GM13976 (cell line): ENCODE measurements around the gene RIT2.

Source experiments
- DNase-seq: peaks from one replicate; pipeline ENCODE4 v3.0.0; 2012; ENCODE audit warnings: low spot score
- in situ Hi-C: fragments of 300-500 bp; cut with MboI; formaldehyde crosslinking; loops from one replicate; pipeline ENCODE4 v1.12.0; 2022; ENCODE audit warnings: low sequenced_read_pairs, mixed read lengths, inconsistent platforms; ENCODE audit not compliant: unreplicated experiment
- TF ChIP-seq, protein P1 (sequence below): IDR thresholded peaks from 2 replicates; pipeline ENCODE4 v1.5.1; 2012; ENCODE audit warnings: borderline replicate concordance, mild to moderate bottlenecking; ENCODE audit not compliant: insufficient read depth; ENCODE audit errors: extremely low read depth, missing control alignments, control extremely low read depth

RIT2 gene

DNA sequence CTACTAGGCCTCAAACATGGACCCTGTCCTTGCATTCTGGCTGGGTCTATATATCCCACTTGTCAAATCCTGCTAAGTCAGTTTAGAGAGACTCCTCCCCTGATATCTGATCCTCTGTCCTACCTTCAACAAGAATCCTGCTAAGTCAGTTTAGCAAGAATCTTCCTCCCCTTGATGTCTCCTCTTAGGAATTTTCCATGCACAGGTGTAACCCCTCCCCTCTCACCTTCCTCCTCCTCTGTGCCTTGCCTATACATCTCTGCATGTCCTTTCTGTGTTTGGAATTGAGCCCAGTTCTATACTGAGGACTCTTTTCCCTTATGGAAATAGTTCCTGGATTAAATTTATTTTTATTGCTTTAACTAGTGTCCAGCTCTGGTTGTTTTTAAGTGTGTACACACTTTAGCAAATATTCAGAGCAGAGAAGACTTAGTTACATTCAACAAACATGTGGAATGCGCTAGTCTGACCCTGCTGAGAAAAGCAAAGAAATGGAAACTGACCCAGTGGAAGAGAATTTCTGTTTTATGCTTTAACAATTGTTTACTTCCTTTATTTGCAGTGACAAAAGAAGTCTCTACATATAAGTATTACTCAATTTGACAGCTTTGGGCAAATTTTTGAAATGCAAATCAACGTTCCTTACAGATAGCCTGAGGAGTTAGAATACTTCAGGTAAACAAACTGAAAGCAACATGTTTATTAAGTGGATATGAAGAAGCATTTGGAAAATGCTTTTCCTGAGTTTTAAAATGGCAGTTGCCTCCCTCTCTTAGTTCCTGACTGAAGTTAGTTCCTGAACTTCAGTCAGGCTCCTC lies 80.6 kb downstream of the RIT2 start:
- TF ChIP-seq, protein P1, sequence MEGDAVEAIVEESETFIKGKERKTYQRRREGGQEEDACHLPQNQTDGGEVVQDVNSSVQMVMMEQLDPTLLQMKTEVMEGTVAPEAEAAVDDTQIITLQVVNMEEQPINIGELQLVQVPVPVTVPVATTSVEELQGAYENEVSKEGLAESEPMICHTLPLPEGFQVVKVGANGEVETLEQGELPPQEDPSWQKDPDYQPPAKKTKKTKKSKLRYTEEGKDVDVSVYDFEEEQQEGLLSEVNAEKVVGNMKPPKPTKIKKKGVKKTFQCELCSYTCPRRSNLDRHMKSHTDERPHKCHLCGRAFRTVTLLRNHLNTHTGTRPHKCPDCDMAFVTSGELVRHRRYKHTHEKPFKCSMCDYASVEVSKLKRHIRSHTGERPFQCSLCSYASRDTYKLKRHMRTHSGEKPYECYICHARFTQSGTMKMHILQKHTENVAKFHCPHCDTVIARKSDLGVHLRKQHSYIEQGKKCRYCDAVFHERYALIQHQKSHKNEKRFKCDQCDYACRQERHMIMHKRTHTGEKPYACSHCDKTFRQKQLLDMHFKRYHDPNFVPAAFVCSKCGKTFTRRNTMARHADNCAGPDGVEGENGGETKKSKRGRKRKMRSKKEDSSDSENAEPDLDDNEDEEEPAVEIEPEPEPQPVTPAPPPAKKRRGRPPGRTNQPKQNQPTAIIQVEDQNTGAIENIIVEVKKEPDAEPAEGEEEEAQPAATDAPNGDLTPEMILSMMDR = no peak
- DNase-seq = no peak
- in situ Hi-C loops = no loop called here

DNA sequence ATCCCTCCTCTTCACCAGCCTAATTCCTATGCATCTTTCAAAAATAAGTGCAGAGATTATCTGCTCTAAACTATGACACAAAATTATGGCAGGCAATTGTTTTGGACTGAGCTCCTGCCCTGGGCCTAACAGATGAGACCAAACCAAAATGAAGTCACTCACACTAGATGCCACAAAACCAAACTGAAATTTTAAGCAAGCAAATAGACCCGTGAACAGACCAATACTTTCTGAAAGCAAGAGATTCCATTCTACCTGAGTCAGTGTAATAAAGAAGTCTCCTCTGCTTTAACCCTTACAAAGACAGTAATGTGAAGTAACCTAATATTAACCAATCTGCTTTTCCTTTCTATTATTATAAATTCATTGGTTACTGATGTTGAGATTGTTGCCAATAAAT lies 84.3 kb downstream of the RIT2 start:
- TF ChIP-seq, protein P1 = no peak
- in situ Hi-C loops = no loop called here
- no peak for DNase-seq

DNA sequence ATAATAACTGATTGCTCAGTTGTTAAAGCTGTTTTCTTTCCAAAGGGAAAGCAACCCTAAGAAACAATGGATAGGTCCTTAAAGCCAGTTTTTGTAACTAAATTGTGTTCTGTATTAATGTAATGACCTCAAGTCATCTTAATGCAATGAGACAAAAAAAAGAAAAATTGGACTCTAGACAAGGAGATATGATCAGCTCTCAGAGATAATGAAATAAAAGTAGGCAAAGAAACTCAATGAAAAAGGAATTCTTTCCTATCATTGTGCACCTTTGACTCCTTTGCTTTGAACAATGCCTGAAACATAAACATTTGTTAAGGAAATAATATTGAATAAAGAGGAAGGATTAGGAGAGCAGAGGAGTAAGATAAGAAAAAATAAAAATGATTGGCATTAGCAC lies 86.1 kb downstream of the RIT2 start:
- DNase-seq = no peak
- in situ Hi-C loops = no loop called here
- TF ChIP-seq, protein P1 = no peak

DNA sequence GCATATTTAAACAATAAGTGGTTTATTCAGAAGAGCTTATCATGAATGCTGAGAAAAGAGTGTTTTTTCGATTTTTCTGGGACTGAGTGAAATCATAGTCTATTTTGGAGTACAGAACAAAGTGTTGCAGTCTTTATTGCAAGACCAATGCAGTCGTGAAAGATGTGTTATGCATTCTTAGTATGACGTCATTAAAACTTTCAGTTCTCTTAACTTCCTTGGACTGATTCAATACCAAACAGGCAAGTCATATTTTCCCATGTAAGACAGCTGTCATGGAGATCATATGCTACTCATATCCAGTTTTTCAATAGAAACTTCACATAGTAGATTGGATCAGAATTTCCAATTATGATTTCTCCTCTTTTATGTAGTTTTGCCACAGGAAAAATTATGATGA lies 92.6 kb downstream of the RIT2 start:
- DNase-seq = no peak
- in situ Hi-C loops = no loop called here
- TF ChIP-seq, protein P1 = no peak

DNA sequence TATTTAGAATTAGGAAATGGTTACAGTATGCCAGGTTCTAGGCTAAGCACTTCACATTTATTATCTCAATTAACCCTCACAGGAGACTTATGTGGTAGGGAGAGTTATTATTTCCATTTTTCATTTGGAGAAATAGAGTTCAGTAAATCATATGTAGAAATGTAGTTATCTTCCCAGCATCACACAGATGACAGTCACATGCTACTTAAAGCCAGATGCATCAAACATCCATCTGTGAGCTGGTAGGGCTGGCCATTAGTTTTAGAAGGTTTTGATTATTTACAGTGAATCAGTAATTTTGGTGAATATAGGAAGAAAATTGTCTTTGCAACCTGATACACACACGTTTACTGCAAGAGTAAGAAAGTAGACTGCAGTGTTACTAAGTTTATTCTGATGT lies 97.9 kb downstream of the RIT2 start:
- DNase-seq = no peak
- TF ChIP-seq, protein P1 = no peak
- in situ Hi-C loops = no loop called here

DNA sequence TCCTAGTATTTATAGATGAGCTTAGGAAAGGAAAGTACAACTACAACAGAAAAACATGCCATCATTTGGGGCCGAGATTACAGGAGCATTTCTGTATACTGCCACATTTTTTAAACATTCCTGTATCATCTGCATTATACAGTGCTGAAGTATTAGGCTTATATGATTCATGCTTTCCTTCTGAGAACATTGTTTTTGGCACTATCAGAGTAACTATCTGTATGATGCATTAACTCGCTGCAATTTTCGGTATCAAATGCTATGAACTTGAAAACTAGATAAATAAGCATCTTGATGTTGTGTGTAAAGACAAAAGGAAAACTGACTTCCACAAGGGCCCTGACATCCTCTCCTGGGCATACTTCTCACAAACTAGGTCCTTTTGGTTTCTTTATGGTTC lies 102.0 kb downstream of the RIT2 start:
- TF ChIP-seq, protein P1 = no peak
- in situ Hi-C loops = no loop called here
- DNase-seq = no peak
